Posterior vena cava (tissue), 2 donors: Measurements from ENCODE around the gene UBE2B. TPM values are rescaled to one million over a fixed set of nuclear protein-coding genes. Genes with fewer than 3 reads are reported as not detected.
"Not testable (repeated sequence)": the region's sequence is repeated elsewhere in the genome, so short reads cannot be mapped to it uniquely, and the experiment has no call there.

Experiments used
- DNase-seq: peaks from one replicate; pipeline ENCODE4 v3.0.0-alpha.2; 2020; ENCODE audit warnings: low spot score
- intact Hi-C, 2 donors: fragments of 100-400 bp; cut with DNase I; formaldehyde crosslinking; loops; one replicate each; pipeline versions ENCODE4 v1.14.1 to v1.14.2; 2022 to 2023
- total RNA-seq, 2 donors: library from RNA; stranded (reverse); fragmentation: NEBNext Ultra II Directional; extraction: Animal tissue kit (Norgen Biotek cat#: 25700); gene quantifications; one replicate each; pipeline ENCODE4 v1.2.1, GENCODE V29; 2021
- donor health status: DM: yes; HTN: yes; CAD: no.
- donor health status: DM: yes; HTN: yes; CAD: no.

Gene UBE2B
- total RNA-seq, 2 donors from 2014 or later = 78.7 to 93.5 TPM

DNA sequence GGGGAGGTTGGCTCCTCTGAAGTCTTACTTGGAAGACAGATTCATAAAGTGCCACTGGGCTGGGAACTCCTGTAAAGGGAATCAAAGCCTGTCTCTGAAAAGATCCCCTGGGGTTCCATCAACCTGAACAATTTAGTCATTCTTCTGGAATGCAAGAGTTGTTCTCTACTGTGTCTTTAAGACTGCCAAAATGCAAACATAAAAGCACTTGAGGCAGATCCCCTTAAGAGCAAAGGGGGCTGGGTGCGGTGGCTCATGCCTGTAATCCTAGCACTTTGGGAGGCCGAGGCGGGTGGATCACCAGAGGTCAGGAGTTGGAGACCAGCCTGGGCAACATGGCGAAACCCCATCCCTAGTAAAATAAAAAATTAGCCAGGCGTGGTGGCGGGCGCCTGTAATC, 23.6 kb downstream of the UBE2B start:
- intact Hi-C loops = no loop called here
- no peak for DNase-seq

DNA sequence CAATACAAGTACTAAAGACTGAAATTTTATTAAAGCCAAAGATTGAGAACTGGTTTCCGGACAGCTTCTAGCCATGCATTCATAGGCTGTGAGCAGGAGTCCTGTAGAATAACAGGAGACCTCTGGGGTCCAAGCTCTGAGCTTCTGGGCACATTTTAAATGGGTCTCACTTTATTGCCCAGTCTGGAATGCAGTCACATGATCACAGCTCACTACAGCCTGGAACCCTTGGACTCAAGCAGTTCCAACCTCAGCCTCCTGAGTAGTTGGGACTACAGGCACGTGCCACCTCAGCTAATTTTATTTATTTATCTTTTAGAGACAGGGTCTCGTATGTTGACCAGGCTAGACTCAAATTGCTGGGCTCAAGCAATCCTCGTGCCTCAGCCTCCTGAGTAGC, 24.9 kb downstream of the UBE2B start:
- DNase-seq = no peak
- intact Hi-C loops = no loop called here

DNA sequence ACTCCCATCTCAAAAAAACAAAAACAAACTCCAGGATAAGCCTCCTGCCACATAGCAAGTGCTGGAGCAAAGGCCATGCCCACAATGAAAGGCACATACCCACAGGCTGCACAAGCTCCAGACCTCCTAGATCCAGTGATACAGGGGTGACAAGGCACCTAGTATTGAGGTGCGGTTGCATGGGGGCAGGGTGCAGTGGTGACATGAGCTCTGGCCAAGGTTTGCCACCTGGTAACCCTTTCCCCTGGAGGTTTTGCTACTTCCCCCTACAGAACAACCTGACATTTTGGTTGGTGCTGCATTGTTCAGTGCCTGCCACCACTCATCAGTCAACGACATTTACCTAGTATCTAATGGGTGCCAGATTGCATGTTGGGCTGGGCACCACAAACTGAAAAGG, 25.8 kb downstream of the UBE2B start:
- no peak for DNase-seq
- intact Hi-C loops = no loop called here

DNA sequence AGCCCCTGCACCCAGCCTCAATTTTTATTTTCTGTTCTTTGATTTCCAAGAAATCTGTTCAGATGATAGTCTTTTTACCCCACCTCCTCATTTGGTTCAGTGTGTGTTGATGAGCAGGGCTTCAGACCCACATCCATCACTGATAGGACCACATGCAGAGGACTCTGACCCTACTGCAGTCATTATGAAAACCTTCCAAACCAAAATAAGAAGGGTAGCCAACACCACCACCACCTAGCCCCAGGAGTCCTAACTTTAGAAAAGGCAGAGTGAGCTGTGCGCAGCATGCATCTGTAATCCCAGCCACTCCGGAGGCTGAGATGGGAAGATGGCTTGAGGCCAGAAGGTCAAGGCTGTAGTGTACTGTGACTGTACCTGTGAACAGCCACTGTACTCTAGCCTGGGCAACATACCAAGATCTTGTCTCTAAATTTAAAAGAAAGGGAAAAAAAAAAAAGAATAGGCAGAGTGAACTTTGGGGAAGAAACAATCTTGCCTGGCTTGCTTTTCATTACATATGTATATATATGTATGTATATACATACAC, 27.3 kb downstream of the UBE2B start:
- DNase-seq = no peak
- intact Hi-C loops = no loop called here

DNA sequence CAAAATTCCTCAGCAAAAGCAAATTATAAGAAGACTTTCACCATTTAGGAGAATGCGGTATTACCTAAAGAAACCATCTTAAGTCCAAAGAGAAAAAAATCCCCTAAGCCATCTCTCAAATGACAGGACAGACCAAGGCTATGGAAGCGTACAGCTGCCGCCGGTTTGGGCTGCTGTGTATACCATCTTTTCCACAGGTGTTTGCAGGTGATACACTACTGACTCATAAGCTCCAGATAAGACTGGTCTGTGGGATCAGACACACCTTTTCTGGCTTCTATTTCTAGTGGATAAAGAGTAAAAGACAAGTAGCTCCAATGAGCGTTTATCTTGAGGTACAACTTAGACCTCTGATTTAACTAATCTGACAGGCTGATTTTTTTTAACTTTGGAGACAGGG, 32.6 kb downstream of the UBE2B start:
- intact Hi-C loops = no loop called here
- no peak for DNase-seq

DNA sequence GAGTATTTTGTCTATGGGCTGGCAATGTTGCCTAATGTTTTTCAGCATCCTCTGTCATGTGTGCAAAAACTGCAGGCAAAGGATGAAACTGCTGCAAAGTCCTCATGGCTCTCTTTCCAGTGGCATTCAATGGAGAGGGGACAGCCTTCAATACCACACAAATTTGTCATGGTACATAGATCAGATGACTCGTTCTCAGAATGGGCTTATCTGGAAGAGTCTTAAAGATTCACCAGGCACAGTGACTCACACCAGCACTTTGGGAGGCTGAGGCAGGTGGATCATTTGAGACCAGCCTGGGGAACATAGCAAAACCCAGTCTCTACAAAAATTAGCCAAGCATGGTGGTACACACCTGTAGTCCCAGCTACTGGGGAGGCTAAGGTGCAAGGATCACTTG, 35.0 kb downstream of the UBE2B start:
- no peak for DNase-seq
- intact Hi-C loops = no loop called here

DNA sequence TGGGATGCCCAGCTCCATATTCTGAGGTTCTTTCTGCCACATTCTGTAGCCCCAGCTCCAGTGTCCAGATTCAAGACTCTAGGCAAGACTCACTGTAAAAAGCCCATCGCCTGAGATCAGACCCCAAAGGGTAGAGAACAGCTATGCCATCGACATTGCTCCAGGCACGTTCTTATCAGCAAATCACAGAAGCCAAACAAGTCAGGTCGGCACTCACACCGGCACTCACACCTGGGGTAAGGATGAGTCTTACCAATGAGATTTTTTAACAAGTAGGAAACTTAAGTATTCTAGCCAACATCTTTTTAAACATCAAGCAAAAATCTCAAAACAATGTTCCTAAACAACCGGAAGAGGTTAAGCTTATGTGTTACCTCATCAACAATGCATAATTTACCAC, 38.0 kb downstream of the UBE2B start:
- intact Hi-C loops = no loop called here
- DNase-seq = no peak

DNA sequence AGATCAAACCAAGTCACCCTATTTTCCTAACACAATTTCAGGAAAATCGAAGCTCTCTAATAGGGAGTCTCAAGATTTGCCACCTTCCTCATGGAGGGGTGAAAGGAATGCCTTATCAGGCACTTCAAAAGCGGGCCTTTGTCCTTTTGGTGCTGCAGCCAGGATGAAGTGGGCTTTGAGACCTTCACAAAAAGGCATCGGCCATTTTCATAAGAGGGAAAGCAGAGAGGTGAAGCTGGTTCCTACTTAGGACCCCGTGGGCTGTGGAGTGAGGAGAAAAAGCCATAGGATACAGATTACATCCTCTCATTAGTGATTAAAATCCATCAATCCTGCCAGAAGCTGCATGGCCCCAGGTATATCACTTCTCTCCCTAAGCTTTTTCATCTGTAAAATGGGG, 39.5 kb downstream of the UBE2B start:
- intact Hi-C loops = loop anchor here (5.0 to 10.0 kb wide), 5 partner anchors 56 to 171 kb away; partner anchors contain the start of gene JADE2 (in 2 of the 2)
- no peak for DNase-seq

DNA sequence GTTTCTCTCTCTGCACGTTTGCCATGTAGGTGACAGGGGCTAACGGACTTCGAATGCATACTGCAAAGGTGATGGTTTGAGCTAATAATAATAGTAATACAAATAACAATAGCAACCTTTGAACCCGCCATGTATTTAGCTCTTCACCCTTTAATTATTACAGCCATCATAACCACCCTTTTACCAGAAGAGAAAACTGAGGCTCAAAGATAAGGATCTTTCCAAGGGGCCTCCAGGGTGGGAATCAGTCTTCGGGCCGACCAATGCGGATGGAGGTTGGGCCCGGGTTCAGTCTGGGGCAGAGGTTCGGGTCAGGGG, 39.8 kb downstream of the UBE2B start:
- intact Hi-C loops = loop anchor here (5.0 to 10.0 kb wide), 5 partner anchors 56 to 171 kb away; partner anchors contain the start of gene JADE2 (in 2 of the 2)
- no peak for DNase-seq

DNA sequence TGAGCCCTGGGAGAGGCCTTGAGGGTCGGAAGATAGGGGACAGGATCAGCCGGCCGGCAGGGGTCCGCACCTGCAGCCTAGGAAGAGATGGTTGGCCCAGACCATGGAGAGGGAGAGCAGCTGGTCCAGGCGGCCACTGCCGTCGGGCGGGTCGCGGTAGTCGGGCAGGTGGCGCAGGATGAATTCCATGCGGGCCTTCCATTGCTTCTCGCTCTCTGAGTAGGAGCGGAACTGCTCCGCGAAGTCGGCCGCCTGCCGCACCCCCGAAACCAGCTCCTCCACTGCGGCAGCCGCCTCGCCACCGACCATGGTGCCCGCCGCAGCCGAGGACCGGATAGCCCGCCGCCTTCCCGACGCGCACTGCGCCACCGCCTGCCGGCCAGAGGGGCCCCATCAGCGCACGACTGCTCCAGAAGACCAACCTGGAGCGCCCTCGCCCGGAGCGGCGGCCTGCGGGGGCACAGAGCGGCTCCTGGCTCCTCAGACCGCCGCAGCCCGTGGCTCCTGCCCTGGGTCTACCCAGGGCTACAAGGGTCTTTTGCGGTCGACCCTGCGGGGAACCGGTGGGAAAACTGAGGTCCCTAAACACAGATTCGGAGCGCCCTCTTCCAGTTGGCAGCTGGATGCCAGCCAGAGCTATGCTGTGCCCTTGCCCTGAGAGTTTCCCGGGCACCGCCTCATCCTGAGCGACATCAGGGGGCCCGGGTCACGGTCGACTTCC, 40.3 kb downstream of the UBE2B start, which contains the start of gene CDKN2AIPNL:
TSS of gene CDKN2AIPNL (minus strand) at position 336 of the 721 bp plus-strand sequence. CDS start at position 309, 27 bp downstream.
- DNase-seq = peak; percentile 98
- intact Hi-C loops = loop anchor here (5.0 to 10.0 kb wide), 5 partner anchors 56 to 171 kb away; partner anchors contain the start of gene JADE2 (in 2 of the 2)

DNA sequence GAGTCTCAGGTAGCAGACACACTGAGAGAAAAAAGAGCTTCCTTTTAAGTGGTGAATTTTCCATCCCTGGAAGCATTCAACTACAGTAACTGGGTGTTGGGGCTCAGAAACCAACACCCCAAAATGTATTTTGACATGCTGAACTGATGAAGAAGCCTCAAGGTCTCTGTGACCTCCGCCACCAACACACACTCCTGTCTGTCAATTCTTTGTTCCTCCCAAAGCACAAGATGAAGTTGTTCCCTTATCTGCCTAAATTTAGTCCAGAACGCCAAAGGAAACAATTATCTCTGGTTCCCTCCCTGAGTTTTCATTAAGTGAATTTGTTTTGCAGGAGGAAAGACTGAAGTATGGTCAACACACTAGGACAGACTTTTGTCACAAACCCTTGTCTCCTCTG, 41.7 kb downstream of the UBE2B start:
- intact Hi-C loops = loop anchor here (5.0 to 10.0 kb wide), 5 partner anchors 54 to 169 kb away; partner anchors contain the start of gene JADE2 (in 2 of the 2)
- DNase-seq = no peak

DNA sequence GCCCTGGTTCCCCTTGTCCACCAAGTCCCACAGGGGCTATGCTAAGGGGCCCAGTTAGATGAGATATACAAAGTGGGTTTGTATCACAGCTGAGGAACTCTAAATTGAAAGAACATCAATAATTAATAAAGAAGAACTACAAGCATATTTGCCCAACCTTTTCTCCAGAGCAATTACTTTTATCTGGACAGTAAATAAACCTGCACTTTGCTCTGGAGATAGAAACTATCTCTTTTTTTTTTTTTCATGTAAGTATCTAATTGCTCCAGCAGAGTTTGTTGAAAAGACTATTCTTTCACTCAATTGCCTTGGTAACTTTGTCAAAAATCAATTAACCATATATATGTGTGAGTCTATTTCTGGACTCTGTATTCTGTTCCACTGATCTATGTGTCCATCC, 46.3 kb downstream of the UBE2B start:
- DNase-seq = no peak
- intact Hi-C loops = loop anchor here in 1 of 2 donors (10.0 kb wide), 1 partner anchor 107 kb away; the partner anchor contains the start of gene JADE2

DNA sequence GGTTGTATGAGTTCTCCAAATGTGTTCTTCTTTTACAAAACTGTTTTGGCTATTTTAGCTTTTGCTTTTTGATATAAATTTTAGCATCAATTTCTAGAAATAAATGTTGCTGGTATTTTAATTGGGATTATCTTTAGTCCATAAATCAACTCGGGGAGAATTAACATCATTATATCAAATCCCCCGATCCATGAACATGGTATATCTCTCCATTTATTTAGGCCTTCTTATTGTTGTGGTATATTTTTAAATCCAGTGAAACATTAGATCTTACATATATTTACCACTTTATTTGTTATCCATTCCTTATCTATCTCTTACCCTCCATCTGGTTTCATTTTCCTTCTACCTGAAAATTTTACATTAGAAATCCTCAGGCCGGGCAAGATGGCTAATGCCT, 47.6 kb downstream of the UBE2B start:
- intact Hi-C loops = loop anchor here in 1 of 2 donors (10.0 kb wide), 1 partner anchor 106 kb away; the partner anchor contains the start of gene JADE2
- DNase-seq = no peak

DNA sequence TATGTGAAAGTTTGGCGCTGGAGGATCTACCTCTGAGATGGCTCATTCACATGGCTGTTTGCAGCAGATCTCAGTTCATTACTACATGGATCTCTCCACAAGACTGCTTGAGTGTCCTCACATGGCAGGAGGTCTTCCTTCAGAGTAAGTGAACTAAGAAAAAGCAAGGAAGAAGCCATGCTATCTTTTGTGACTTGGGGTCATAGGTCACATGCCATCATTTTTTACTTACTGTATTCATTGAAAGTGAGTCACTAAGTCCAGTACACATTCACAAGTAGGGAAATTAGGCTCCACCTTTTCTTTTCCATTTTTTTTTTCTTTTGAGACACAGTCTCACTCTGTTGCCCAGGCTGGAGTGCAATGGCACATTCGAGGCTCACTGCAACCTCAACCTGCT, 49.0 kb downstream of the UBE2B start:
- peak; percentile 9 for DNase-seq
- intact Hi-C loops = no loop called here

DNA sequence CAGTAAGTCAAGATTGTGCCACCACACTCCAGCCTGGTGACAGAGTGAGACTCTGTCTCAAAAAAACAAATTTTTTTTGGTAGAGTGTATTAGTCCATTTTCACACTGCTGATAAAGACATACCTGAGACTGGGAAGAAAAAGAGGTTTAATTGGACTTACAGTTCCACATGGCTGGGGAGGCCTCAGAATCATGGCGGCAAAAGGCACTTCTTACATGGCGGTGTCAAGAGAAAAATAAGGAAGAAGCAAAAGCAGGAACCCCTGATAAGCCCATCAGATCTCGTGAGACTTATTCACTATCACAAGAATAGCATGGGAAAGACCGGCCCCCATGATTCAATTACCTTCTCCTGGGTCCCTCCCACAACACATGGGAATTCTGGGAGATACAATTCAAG, 49.7 kb downstream of the UBE2B start:
- peak; percentile 6 for DNase-seq
- intact Hi-C loops = not testable (repeated sequence)

DNA sequence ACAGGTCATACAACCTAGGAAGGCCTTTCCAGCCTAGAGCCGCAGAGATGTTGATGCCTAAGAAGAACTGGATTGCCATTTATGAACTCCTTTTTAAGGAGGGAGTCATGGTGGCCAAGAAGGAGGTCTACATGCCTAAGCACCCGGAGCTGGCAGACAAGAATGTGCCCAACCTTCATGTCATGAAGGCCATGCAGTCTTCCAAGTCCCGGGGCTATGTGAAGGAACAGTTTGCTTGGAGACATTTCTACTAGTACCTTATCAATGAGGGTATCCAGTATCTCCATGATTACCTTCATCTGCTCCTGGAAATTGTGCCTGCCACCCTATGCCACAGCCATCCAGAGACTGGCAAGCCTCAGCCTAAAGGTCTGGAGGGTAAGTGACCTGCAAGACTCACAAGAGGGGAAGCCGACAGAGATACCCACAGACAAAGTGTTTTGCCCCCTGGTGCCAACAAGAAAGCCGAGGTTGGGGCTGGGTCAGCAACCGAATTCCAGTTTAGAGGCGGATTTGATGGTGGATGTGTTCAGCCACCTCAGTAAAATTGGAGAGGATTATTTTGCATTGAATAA, 51.5 kb downstream of the UBE2B start:
- intact Hi-C loops = no loop called here
- peak; percentile 38 for DNase-seq

DNA sequence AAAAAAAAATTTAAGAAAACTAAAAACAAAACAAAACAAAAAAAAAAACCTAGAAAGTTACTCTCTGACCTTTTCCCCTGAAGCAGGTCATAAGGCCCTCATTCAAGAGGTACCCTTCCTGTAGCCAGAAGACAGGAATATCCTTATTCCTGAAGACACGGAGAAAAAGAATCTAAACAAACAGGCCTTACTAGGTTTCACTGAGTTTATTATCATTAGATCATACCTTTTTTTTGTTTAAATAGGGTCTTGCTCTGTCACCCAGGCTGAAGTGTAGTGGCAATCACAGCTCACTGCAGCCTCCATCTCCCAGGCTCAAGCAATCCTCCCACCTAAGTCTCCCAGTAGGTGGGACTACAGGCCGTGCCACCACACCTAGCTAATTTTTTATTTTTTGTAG, 52.0 kb downstream of the UBE2B start:
- DNase-seq = no peak
- intact Hi-C loops = no loop called here

DNA sequence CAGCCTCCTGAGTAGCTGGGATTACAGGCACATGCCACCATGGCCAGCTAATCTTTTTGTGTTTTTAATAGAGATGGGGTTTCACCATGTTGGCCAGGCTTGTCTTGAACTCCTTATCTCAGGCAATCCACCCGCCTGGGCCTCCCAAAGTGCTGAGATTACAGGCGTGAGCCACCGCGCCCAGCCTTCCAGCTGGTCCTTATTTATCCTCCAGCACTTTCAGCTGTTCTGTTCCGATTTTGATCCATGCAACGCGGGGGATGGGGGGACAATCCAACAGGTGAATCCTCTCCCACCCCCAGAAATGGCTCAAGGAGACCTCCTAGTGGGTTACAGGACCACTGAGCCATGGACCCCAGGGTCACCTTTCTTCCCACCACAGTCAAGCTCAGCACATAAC, 55.0 kb downstream of the UBE2B start:
- peak; percentile 66 for DNase-seq
- intact Hi-C loops = no loop called here

DNA sequence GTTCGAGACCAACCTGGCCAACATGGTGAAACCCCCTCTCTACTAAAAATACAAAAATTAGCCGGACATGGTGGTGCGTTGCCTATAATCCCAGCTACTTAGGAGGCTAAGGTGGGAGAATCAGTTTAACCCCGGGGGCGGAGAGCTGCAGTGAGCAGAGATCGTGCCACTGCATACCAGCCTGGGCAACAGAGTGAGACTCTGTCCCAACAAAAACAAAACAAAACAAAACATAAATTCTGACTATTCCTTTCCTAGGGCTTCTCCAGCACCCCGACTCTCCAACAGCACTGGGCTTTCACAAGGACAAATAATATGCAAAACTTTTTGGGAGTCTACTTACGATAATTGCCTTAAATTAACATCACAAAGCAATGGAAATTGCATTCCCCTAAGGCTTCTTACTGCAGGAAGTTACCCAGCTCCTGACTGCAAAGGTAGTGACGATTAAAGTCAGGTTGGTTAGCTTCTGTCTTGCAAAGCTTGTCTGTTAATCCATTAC, 56.2 kb downstream of the UBE2B start:
- no peak for DNase-seq
- intact Hi-C loops = no loop called here

DNA sequence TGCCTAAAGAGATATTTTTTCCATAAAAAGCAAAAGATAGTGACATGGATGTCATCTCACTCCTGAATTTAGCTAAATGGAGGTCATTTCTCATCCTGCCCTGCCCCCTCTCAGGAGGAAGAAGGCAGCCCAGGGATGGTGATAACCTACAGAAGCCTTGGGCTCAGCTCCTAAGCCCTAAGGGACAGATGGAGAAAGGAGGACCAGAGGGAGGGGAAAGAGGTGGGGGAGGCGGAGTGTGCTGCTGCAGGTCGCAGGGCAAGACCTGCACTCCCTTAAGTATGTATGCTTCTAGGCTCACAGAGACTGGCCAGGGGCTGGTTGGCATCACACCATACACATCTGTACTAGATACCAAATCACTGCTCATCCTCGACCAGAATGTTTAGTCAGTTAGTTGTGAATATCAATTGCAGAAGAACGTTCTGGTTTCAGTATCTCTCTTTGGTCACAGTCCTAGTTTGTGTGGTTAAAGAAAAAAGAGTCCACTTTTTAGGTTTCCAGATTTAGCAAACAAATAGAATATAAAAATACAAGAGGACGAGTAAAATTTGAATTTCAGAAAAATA, 58.7 kb downstream of the UBE2B start:
- peak; percentile 31 for DNase-seq
- intact Hi-C loops = no loop called here
